H1 (cell line): ENCODE results near the gene TAAR8. TPM values are rescaled to one million over a fixed set of nuclear protein-coding genes. Genes with fewer than 3 reads are reported as not detected.

ENCODE experiments used
- ATF2 ChIP-seq: IDR thresholded peaks from 2 replicates; pipeline ENCODE4 v1.6.1; 2012; ENCODE audit warnings: low read length, inconsistent platforms
- polyA plus RNA-seq, 7 experiments: library from polyadenylated mRNA; depleted of rRNA in 3 of 7; stranded (reverse) in 5 of 7; unstranded in 2 of 7; fragments of >200 nt in 5 of 7; fragments of 200-250 nt in 2 of 7; gene quantifications; 1 replicate in 5 of 7; 2 replicates in 1 of 7; 4 replicates in 1 of 7; pipeline versions ENCODE4 v1.2.1 to v1.2.3, GENCODE V29; 2011 to 2013; ENCODE audit warnings: missing spikeins in 2 of 7, mixed read lengths in 2 of 7
- total RNA-seq: library from RNA; stranded (reverse); fragmentation: NEBNext Ultra II Directional; extraction: Animal tissue kit (Norgen Biotek cat#: 25700); gene quantifications from 2 replicates; pipeline ENCODE4 v1.2.1, GENCODE V29; 2021

The TAAR8 gene
- total and polyA plus RNA-seq, 2 of the 8 experiments (the other 6 are each of a cell fraction or from before 2014, with no cell fraction given): not detected

GRCh38 chr6:132544826-132545225 is 7.6 kb upstream of the TAAR8 start (continued):
- TF ChIP-seq ATF2: no peak
